ENCODE measurements around the gene MCM5. TPM values are rescaled to one million over a fixed set of nuclear protein-coding genes. Genes with fewer than 3 reads are reported as not detected.

Gene MCM5
- total RNA-seq, 4 donors from 2014 or later = 11.6 to 26.6 (median 13.3) TPM

DNA sequence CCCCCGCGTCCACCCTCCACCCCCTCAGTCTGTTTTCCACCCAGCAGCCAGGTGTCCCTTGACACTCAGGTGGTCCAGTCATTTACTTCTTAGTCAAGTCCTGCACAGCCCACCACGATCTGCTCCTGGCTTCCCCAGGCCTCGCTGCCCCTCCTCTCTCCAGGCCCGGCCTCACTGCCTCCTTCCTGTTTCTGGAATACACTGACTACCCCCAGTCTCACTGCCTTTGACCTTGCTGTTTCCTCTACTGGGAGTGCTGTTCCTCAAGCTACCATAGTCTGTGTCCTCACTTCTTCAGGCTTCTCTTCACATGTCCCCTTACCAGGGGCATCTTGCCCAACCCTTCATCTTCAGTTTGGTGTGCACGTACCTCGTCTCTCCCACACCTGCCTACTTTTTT lies 7.4 kb downstream of the MCM5 start:
- no peak overlapping the region for H3K27ac ChIP-seq
- H3K36me3 ChIP-seq = peaks cover 0 to 25% (median 0%) of the 10 kb centered on the region in 4 donors
- in situ Hi-C loops (cut with MboI; ENCODE audit: low pct_ligation_motif_present in 1 of 4, low pct_unique_long_range_greater_than_20kb in 1 of 4, low sequenced_read_pairs in 3 of 4) (loop anchor here in 2 of 4 donors (10.0 to 25.0 kb wide), 3 partner anchors 53 to 705 kb away; no protein-coding TSS in a partner anchor), intact Hi-C loops (cut with DNase I; ENCODE audit: low total_unique reads) (loop anchor here (1.0 kb wide), 1 partner anchor 37 kb away; no protein-coding TSS in a partner anchor)
- no peaks in the 10 kb centered on the region for H3K9me3 ChIP-seq
- no peaks in the 10 kb centered on the region for H3K4me1 ChIP-seq
- no peaks in the 10 kb centered on the region for H3K27me3 ChIP-seq
- WGBS, 2 donors (ENCODE audit: low coverage in 1 of 2) = 35 to 73% methylated on average over 2 to 7 of the region's 7 CpGs
- no peak for DNase-seq
- no peak for TF ChIP-seq POLR2AphosphoS5 (IDR thresholded peaks at IDR 0.05)
- no peak for TF ChIP-seq EP300 (IDR thresholded peaks at IDR 0.05; ENCODE audit: low read depth)
- no peak for TF ChIP-seq POLR2A (IDR thresholded peaks at IDR 0.05)
- no peak overlapping the region for H3K4me3 ChIP-seq

- H3K9me3 ChIP-seq = no peaks in the 10 kb centered on the region
- intact Hi-C loops (cut with DNase I; ENCODE audit: low total_unique reads) (no loop called here), in situ Hi-C loops (cut with MboI; ENCODE audit: low pct_ligation_motif_present in 1 of 4, low pct_unique_long_range_greater_than_20kb in 1 of 4, low sequenced_read_pairs in 3 of 4) (loop anchor here in 2 of 4 donors (10.0 to 25.0 kb wide), 3 partner anchors 55 to 702 kb away; no protein-coding TSS in a partner anchor)
- no peaks in the 10 kb centered on the region for H3K27me3 ChIP-seq
- peak; percentile 52 for DNase-seq
- no peaks in the 10 kb centered on the region for H3K4me1 ChIP-seq
- H3K36me3 ChIP-seq = peaks cover 0 to 35% (median 0%) of the 10 kb centered on the region in 4 donors
- TF ChIP-seq EP300 (IDR thresholded peaks at IDR 0.05; ENCODE audit: low read depth) = no peak
- no peak for TF ChIP-seq POLR2A (IDR thresholded peaks at IDR 0.05)
- no peak for TF ChIP-seq POLR2AphosphoS5 (IDR thresholded peaks at IDR 0.05)
- no peak for TF ChIP-seq CTCF (IDR thresholded peaks at IDR 0.05)
- H3K4me3 ChIP-seq = no peak overlapping the region
- WGBS, 2 donors (ENCODE audit: low coverage in 1 of 2) = 71 to 100% methylated on average over 1 to 16 of the region's 16 CpGs
- H3K27ac ChIP-seq = peak overlapping the region in 3 of 4 donors; percentile 52 to 64 (median 56)
Observed at GRCh38 chr22:35409783-35410662, 10.1 kb downstream of the MCM5 start.

DNA sequence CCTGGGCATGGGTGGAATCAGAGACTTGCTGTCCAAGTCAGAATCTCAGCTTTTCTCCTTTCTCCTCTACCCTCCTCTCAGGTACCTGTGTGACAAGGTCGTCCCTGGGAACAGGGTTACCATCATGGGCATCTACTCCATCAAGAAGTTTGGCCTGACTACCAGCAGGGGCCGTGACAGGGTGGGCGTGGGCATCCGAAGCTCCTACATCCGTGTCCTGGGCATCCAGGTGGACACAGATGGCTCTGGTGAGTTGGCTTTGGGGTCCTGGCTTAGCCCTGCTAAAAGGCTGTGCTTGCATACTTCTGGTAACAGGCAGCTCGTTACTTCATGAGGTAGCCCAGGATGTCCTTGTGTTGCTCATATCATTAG lies 10.7 kb downstream of the MCM5 start:
- intact Hi-C loops (cut with DNase I; ENCODE audit: low total_unique reads) = no loop called here
- DNase-seq = no peak
- Histone ChIP-seq H3K4me3 (no peak overlapping the region), H3K4me1 (no peaks in the 10 kb centered on the region), H3K27ac (peak overlapping the region in 3 of 4 donors; percentile 52 to 64 (median 56)), H3K36me3 (peaks cover 0 to 35% (median 0%) of the 10 kb centered on the region in 4 donors), H3K9me3 (no peaks in the 10 kb centered on the region), H3K27me3 (no peaks in the 10 kb centered on the region)
- TF ChIP-seq CTCF (IDR thresholded peaks at IDR 0.05) = no peak
- in situ Hi-C loops (cut with MboI; ENCODE audit: low pct_ligation_motif_present in 1 of 4, low pct_unique_long_range_greater_than_20kb in 1 of 4, low sequenced_read_pairs in 3 of 4) = loop anchor here in 1 of 4 donors (25.0 kb wide), 2 partner anchors 327 to 702 kb away; no protein-coding TSS in a partner anchor
- 69% methylated on average over 6 of the region's 6 CpGs; no CpG with 5 or more reads in 1 of the 2 donors for WGBS, 2 donors (ENCODE audit: low coverage in 1 of 2)

GRCh38 chr22:35411102-35411501 lies 11.2 kb downstream of the MCM5 start:
- peaks cover 0 to 35% (median 1%) of the 10 kb centered on the region in 4 donors for H3K36me3 ChIP-seq
- 75 to 88% methylated on average over 6 to 7 of the region's 7 CpGs for WGBS, 2 donors (ENCODE audit: low coverage in 1 of 2)
- in situ Hi-C loops (cut with MboI; ENCODE audit: low pct_ligation_motif_present in 1 of 4, low pct_unique_long_range_greater_than_20kb in 1 of 4, low sequenced_read_pairs in 3 of 4) = loop anchor here in 1 of 4 donors (25.0 kb wide), 2 partner anchors 326 to 701 kb away; no protein-coding TSS in a partner anchor

More at GRCh38 chr22:35411102-35411501, 11.2 kb downstream of the MCM5 start:
- no peaks in the 10 kb centered on the region for H3K9me3 ChIP-seq
- H3K4me1 ChIP-seq = no peaks in the 10 kb centered on the region
- intact Hi-C loops (cut with DNase I; ENCODE audit: low total_unique reads) = no loop called here
- peak; percentile 29 for DNase-seq
- H3K4me3 ChIP-seq = no peak overlapping the region
- no peak for TF ChIP-seq POLR2AphosphoS5 (IDR thresholded peaks at IDR 0.05)
- TF ChIP-seq CTCF (IDR thresholded peaks at IDR 0.05) = peak in 1 of 5 experiments; percentile 7
- H3K27ac ChIP-seq = peak overlapping the region in 2 of 4 donors; percentile 56 to 64
- H3K27me3 ChIP-seq = no peaks in the 10 kb centered on the region

Measured in transverse colon (tissue), 4 donors.